Measurements from ENCODE around the gene IZUMO4.

DNA sequence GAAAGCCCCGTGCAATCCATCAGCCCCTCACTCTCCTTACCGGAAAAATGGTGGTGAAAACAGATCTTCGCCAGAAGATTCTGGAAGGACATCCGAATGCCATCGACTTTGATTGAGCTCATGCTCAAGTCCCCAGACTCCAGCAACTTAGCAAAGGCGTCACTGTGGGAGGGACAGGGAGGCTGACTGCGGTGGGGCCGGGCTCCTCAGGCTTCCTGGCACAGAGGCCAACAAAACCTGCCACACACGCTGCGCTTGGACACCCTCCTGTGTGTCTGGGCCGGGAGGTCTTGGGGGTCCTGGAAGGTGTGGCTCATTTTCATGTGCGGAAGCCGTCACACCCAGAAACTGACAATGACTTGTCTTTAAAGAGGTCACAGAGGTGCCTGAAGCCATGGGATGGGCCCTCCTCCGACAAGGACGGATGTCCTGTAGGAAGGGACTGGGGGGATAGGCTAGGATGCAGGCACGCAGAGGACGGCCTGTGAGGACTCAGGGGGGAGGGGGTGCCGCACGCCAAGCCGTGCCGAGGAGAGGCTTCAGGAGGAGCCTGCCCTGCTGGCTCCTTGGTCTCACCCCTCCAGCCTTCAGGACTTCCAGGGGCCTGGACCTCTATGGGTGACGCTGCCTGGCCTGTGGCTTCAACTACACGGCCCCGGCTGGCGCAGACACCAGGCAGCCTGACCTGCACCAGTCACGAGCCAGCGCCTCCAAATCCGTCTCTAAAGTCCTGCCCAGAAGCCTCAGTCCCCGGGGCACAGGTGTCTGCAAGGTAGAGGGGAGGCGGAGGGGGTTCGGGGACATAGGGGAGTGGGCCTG, 12.5 kb downstream of the IZUMO4 start:
- TF ChIP-seq, protein P1, sequence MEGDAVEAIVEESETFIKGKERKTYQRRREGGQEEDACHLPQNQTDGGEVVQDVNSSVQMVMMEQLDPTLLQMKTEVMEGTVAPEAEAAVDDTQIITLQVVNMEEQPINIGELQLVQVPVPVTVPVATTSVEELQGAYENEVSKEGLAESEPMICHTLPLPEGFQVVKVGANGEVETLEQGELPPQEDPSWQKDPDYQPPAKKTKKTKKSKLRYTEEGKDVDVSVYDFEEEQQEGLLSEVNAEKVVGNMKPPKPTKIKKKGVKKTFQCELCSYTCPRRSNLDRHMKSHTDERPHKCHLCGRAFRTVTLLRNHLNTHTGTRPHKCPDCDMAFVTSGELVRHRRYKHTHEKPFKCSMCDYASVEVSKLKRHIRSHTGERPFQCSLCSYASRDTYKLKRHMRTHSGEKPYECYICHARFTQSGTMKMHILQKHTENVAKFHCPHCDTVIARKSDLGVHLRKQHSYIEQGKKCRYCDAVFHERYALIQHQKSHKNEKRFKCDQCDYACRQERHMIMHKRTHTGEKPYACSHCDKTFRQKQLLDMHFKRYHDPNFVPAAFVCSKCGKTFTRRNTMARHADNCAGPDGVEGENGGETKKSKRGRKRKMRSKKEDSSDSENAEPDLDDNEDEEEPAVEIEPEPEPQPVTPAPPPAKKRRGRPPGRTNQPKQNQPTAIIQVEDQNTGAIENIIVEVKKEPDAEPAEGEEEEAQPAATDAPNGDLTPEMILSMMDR (IDR thresholded peaks at IDR 0.05): no peak
- no peak for TF ChIP-seq POLR2A (IDR thresholded peaks at IDR 0.05)
